ENCODE measurements around the gene VSTM2B.

GRCh38 chr19:29516821-29517395, 8.9 kb upstream of the VSTM2B start:
- no peak for TF ChIP-seq CTCF (IDR thresholded peaks at IDR 0.05; ENCODE audit: low read length)
- no peak for TF ChIP-seq EZH2 (IDR thresholded peaks at IDR 0.05; ENCODE audit: borderline replicate concordance, low read length)

All from OCI-LY1 (cell line).